GM19099 (cell line): ENCODE measurements around the gene MGAT4B.

ENCODE experiments used
- POLR2A ChIP-seq: IDR thresholded peaks from 3 replicates; pipeline ENCODE4 v1.6.1; 2011; ENCODE audit warnings: low read depth; ENCODE audit not compliant: insufficient read length; ENCODE audit errors: extremely low read depth

The MGAT4B gene

DNA sequence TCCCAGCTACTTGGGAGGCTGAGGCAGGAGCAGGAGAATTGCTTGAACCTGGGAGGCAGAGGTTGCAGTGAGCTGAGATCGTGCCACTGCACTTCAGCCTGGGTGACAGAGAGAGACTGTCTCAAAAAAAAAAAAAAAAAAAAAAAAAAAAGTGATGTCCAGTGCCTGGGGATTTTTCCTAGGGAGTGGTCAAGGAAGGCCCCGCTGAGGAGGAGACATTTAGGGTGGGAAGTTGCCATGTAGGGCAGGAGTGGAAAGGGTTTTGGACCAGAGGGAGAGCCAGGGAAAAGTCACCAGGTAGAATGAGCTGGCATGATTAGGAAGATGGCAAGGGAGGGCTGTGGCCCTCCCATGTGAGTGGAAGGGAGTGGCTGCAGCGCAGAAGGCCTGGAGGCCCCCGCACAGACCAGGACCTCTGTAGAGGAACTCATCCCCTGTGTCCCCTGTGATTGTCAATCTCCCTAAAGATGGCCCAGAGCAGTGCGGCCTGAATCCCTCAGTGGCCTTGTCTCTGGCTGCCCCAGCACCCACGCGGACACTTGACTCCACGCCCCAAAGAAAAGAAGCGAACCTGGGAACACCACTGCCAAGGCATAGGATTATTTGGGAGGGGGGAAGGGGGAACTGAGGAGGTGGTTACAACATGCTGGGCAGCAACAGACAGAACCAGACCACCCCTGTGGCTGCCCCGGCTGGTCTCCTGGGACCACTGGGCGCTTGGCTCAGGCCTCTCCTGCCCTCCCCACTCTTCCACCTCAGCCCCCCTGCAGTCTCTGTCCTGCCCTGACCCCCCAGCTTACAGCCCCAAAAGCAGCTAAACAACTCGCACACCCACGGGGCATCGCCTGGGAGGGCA is 11.5 kb upstream of the MGAT4B start:
- no peak for TF ChIP-seq POLR2A

- no peak for TF ChIP-seq POLR2A
Measured at GRCh38 chr5:179817470-179817840, 10.8 kb upstream of the MGAT4B start.

GRCh38 chr5:179816796-179817469 is 10.3 kb upstream of the MGAT4B start:
- no peak for TF ChIP-seq POLR2A

DNA sequence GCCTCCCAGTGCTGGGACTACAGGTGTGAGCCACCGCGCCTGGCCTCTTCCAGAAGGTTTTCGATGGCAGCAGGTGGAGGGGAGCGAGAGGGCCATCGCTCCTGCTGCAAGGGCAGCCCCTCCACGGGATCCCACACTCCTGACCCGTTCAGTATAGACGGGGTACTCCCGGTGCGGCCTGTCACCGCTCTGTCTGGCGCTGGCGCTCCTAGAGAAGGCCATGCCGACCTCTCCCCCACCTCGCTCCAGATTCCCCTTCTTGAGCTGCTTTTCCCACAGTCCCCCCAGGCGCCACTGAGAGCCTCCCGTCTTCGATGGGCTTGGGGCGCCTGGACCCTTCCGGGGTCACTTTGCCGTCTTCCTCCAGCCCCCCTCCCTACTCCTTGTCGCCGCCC is 9.7 kb upstream of the MGAT4B start:
- TF ChIP-seq POLR2A, result no peak

DNA sequence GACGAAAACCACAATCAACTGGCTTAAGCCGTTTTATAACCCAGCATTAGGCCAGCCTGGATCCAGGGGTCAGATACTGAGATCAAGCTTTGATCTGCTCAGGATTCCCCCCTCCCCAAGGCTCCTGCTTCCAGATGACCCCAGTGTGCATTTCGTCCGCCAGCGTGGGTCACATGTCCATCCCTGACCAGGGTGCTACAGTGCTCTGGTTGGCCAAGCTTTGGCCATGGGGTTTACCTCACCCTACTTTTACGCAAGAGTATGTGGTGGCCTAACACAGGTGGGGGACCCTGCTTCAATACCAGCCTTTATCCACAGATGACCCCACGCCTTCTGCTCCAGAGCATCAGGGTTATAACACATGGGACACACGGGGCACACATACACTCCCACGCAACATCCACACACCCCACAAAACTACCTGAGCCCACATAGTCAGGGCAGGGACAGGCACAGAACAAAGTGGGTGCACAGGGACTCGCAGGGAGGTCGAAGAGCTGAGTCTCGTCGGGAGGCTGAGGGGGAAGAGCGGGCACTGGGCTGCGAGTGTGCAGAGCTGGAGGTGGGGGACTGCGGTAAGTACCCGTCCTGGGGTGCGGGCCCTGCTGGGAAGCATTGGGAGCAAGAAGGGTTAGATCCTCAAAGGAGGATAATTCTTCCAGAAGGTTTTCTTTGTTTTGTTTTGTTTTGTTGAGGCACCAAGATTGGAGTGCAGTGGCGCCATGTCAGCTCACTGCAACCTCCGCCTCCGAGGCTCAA is 9.0 kb upstream of the MGAT4B start:
- TF ChIP-seq POLR2A, result no peak

GRCh38 chr5:179814090-179814489 is 7.4 kb upstream of the MGAT4B start:
- TF ChIP-seq POLR2A, result no peak

DNA sequence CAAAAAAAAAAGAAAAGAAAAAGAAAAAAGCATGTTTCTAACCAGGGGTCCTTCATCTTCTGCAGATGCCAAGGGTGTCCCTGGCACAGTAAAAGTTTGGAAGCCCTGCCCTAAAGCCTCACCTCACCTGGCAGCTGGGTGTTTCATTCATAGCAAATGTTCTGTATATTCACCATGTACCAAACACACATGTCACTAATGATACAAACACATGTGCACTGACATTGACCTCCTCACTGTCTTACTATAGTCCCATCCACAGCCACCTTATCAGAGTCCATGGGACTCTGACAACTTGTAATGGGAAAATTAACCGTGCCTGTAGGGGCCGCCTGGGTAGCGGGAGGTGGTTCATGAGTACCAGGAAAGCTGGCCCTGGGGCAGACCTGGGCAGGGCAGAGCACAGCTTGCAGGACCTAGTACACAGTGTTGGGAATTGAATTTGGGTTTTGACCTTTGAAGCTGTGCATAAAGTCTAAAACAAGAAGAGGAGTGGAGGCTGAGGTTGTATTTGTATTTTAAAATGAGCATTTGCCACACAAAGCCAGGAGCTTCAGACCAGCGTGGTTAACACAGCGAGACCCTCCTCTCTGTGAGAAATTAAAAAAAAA is 6.4 kb upstream of the MGAT4B start:
- no peak for TF ChIP-seq POLR2A

GRCh38 chr5:179812135-179812825 is 5.6 kb upstream of the MGAT4B start:
- TF ChIP-seq POLR2A, result no peak

DNA sequence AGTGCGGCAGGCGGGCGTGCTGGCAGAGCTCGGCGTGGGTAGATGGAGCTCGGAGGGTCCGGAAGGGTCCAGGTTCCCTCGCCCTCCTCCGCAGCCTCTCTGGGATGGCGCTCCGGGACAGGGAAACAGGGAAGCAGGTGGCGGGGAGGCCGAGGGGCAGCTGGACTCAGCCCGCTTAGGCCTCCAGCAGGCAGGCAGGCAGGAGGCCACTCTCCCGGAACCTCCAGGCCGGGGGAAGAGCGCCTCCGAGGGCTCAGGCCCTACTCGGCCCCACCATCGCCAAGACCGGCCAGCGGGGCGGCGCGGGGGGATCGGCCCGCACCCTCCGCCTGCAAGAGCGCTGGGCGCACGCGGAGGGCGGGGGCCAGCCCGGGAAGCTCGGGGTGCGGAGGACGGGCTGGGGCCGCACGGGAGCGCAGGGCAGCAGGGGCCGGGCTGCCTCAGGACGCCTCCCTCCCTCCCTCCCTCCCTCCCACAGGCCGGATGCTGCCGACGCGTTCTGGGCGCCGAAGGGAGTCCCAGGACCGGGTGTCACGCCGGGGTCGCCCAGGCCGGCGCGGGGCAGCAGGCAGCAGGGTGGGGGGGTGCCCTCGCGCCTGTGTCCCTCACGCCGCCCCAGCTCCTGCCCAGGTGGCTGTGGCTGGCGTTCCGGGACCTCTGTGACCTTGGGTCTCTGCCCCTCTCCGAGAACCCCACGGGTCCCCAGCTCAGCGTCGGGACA is 977 bp downstream of the MGAT4B start:
- no peak for TF ChIP-seq POLR2A

DNA sequence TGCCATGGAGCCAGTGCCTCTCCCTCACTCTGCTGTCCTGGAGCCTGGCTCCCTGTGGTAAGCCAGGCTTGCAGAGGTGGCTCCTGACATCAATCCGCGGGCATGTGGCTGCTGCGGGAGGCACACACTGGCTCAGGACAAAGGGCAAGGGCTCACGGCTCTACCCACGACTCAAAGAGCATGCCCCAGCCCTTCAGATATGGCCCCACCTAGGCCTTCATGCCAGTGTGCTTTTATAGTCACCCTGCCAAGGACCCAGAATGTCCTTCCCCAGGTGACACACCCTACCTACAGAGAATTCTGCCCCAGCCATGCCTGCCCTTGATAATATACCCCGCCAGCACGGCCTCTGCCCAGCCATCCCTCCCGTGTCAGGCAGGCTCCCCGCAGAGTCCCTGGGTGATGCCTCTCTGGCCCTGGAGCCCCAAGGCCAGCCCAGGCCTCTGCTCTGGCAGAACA is 1.6 kb downstream of the MGAT4B start:
- no peak for TF ChIP-seq POLR2A

DNA sequence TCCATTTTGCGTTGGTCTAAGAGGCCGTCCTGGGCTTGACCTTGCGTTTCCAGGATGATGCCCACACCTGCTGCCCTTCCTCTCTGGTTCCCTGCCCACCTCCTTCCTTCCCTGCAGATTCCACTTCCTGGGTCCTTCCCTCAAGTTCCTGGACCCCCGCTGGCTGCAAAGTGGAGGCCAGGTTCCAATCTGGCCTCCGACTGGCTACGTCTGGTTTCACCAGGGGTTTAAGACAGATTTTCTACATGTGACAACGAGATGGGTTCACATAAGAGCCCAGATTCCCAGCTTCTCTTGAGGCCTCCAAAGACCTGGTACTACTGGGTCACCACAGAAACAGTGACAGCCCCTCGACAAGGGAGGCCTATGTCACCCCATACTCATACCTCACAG is 2.1 kb downstream of the MGAT4B start:
- TF ChIP-seq POLR2A, result no peak

- TF ChIP-seq POLR2A, result no peak
Measured at GRCh38 chr5:179803651-179804554, 2.8 kb downstream of the MGAT4B start.
